HCT116 (cell line): ENCODE measurements around the gene GSTT2.

Experiments
- CEBPB ChIP-seq: IDR thresholded peaks from 2 replicates; pipeline ENCODE4 v1.6.1; 2012; ENCODE audit warnings: low read depth
- EZH2 ChIP-seq: fragments of 200-600 bp; sonication (generic); IDR thresholded peaks from 2 replicates; pipeline ENCODE4 v1.6.1; 2017; ENCODE audit warnings: antibody characterized with exemption, mixed run types
- EZH2phosphoT487 ChIP-seq: fragments of 200-600 bp; IDR thresholded peaks from 2 replicates; pipeline ENCODE4 v1.6.1; 2018; ENCODE audit warnings: antibody characterized with exemption, borderline replicate concordance
- JUND ChIP-seq: IDR thresholded peaks from 2 replicates; pipeline ENCODE4 v1.6.1; 2012
- POLR2A ChIP-seq: IDR thresholded peaks from 2 replicates; pipeline ENCODE4 v1.7.0; 2011; ENCODE audit warnings: borderline replicate concordance; ENCODE audit not compliant: insufficient read depth, insufficient read length; ENCODE audit errors: extremely low read depth
- POLR2AphosphoS5 ChIP-seq: IDR thresholded peaks from 2 replicates; pipeline ENCODE4 v1.6.1; 2011; ENCODE audit warnings: mild to moderate bottlenecking, low read depth, low read length, moderate library complexity
- ZFX ChIP-seq: fragments of 450-650 bp; IDR thresholded peaks from 2 replicates; pipeline ENCODE4 v1.6.1; 2017
- TF ChIP-seq, protein P1 (sequence below), 3 experiments: fragments of 200-600 bp in 1 of 3; sonication (generic) in 1 of 3; IDR thresholded peaks in 2 of 3; conservative IDR thresholded peaks in 1 of 3; 2 replicates each; pipeline ENCODE4 v1.5.1; 2012 to 2017; ENCODE audit warnings: low read depth in 2 of 3, low read length in 2 of 3, antibody characterized with exemption in 1 of 3, borderline replicate concordance in 1 of 3, control low read depth in 1 of 3, mild to moderate bottlenecking in 1 of 3, mixed read lengths in 1 of 3, mixed run types in 1 of 3, moderate library complexity in 1 of 3; ENCODE audit not compliant: insufficient read depth in 1 of 3
- TF ChIP-seq, protein P2 (sequence below): IDR thresholded peaks from 2 replicates; pipeline ENCODE4 v1.6.1; 2012; ENCODE audit warnings: low read depth
- TF ChIP-seq, protein P3 (sequence below): IDR thresholded peaks from 2 replicates; pipeline ENCODE4 v1.6.1; 2012
- TF ChIP-seq, protein P4 (sequence below): IDR thresholded peaks from 2 replicates; pipeline ENCODE4 v1.6.1; 2012

DNA sequence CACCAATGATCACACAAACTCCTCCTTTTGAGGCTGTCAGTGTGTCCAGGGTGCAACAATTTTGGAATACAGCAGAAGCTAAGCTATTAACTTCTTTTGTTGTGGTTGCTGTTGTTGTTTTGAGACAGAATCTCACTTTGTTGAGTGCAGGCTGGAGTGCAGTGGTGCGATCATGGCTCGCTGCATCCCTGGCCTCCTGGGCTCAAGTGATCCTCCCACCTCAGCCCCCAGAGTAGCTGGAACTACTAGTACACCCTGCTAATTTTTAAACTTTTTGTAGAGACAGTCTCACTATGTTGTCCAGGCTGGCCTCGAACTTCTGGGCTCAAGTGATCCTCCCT, 40.9 kb upstream of the GSTT2 start:
- TF ChIP-seq JUND (no peak), POLR2A (no peak), EZH2phosphoT487 (no peak), ZFX (no peak), POLR2AphosphoS5 (no peak), CEBPB (no peak), EZH2 (no peak)
- TF ChIP-seq, protein P1, sequence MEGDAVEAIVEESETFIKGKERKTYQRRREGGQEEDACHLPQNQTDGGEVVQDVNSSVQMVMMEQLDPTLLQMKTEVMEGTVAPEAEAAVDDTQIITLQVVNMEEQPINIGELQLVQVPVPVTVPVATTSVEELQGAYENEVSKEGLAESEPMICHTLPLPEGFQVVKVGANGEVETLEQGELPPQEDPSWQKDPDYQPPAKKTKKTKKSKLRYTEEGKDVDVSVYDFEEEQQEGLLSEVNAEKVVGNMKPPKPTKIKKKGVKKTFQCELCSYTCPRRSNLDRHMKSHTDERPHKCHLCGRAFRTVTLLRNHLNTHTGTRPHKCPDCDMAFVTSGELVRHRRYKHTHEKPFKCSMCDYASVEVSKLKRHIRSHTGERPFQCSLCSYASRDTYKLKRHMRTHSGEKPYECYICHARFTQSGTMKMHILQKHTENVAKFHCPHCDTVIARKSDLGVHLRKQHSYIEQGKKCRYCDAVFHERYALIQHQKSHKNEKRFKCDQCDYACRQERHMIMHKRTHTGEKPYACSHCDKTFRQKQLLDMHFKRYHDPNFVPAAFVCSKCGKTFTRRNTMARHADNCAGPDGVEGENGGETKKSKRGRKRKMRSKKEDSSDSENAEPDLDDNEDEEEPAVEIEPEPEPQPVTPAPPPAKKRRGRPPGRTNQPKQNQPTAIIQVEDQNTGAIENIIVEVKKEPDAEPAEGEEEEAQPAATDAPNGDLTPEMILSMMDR (IDR thresholded peaks at IDR 0.05 in 2 of 3, conservative IDR thresholded peaks at IDR 0.05 in 1 of 3; ENCODE audit: borderline replicate concordance in 1 of 3, insufficient read depth in 1 of 3, low read depth in 2 of 3, low read length in 2 of 3): no peak
- TF ChIP-seq, protein P2, sequence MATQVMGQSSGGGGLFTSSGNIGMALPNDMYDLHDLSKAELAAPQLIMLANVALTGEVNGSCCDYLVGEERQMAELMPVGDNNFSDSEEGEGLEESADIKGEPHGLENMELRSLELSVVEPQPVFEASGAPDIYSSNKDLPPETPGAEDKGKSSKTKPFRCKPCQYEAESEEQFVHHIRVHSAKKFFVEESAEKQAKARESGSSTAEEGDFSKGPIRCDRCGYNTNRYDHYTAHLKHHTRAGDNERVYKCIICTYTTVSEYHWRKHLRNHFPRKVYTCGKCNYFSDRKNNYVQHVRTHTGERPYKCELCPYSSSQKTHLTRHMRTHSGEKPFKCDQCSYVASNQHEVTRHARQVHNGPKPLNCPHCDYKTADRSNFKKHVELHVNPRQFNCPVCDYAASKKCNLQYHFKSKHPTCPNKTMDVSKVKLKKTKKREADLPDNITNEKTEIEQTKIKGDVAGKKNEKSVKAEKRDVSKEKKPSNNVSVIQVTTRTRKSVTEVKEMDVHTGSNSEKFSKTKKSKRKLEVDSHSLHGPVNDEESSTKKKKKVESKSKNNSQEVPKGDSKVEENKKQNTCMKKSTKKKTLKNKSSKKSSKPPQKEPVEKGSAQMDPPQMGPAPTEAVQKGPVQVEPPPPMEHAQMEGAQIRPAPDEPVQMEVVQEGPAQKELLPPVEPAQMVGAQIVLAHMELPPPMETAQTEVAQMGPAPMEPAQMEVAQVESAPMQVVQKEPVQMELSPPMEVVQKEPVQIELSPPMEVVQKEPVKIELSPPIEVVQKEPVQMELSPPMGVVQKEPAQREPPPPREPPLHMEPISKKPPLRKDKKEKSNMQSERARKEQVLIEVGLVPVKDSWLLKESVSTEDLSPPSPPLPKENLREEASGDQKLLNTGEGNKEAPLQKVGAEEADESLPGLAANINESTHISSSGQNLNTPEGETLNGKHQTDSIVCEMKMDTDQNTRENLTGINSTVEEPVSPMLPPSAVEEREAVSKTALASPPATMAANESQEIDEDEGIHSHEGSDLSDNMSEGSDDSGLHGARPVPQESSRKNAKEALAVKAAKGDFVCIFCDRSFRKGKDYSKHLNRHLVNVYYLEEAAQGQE: no peak
- TF ChIP-seq, protein P3, sequence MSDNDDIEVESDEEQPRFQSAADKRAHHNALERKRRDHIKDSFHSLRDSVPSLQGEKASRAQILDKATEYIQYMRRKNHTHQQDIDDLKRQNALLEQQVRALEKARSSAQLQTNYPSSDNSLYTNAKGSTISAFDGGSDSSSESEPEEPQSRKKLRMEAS: no peak
- TF ChIP-seq, protein P4, sequence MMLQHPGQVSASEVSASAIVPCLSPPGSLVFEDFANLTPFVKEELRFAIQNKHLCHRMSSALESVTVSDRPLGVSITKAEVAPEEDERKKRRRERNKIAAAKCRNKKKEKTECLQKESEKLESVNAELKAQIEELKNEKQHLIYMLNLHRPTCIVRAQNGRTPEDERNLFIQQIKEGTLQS: no peak
